PC-9 (cell line): Measurements from ENCODE around the gene PHLPP1. TPM values are rescaled to one million over a fixed set of nuclear protein-coding genes. Genes with fewer than 3 reads are reported as not detected.

Experiments used
- Bru-seq: library from RNA; stranded (reverse); fragments of 400-500 nt; gene quantifications from one replicate; lab custom pipeline; 2021; lab: Mats Ljungman, UMichigan
- BruChase-seq, 2 experiments: library from RNA; stranded (reverse); fragments of 400-500 nt; gene quantifications; one replicate each; lab custom pipeline; 2021; lab: Mats Ljungman, UMichigan
- BruUV-seq: library from RNA; stranded (reverse); fragments of 400-500 nt; replicated peaks from 2 replicates; lab custom pipeline; 2021; lab: Mats Ljungman, UMichigan
- CTCF ChIA-PET: fragments of 300-600 bp; sonication (Branson Sonifier 250); formaldehyde crosslinking; loops from one replicate; lab custom pipeline; 2022; ENCODE audit warnings: antibody characterized with exemption; lab: Charles Lee
- POLR2A ChIA-PET: fragments of 300-600 bp; sonication (Branson Sonifier 250); formaldehyde crosslinking; loops from one replicate; lab custom pipeline; 2022; ENCODE audit warnings: antibody characterized with exemption; ENCODE audit not compliant: unreplicated experiment; lab: Charles Lee
- DNase-seq, 2 experiments: peaks; one replicate each; pipeline versions ENCODE4 v3.0.0 to v3.0.0-alpha.2; 2015 to 2022; ENCODE audit warnings: mixed read lengths in 1 of 2
- H2AFZ ChIP-seq: fragments of 200-600 bp; sonication (generic); 2 replicates; pipeline ENCODE4 v1.8.1; 2017; ENCODE audit warnings: antibody characterized with exemption
- H3F3A ChIP-seq: fragments of 200-600 bp; sonication (generic); 2 replicates; pipeline ENCODE4 v1.8.1; 2017; ENCODE audit warnings: antibody characterized with exemption, mild to moderate bottlenecking, low read depth; ENCODE audit not compliant: insufficient read depth
- H3K27ac ChIP-seq: fragments of 200-600 bp; sonication (generic); 2 replicates; pipeline ENCODE4 v1.6.1; 2016; ENCODE audit warnings: mixed run types
- H3K27me3 ChIP-seq: fragments of 200-600 bp; sonication (generic); 2 replicates; pipeline ENCODE4 v1.6.1; 2016; ENCODE audit warnings: low read depth, mixed run types; ENCODE audit not compliant: insufficient read depth
- H3K36me3 ChIP-seq: fragments of 200-600 bp; sonication (generic); 2 replicates; pipeline ENCODE4 v1.6.1; 2016; ENCODE audit warnings: low read depth, mixed run types
- H3K4me1 ChIP-seq: fragments of 200-600 bp; sonication (generic); replicated peaks from 2 replicates; pipeline ENCODE4 v1.6.1; 2016; ENCODE audit warnings: mixed run types; ENCODE audit not compliant: insufficient read depth
- H3K4me2 ChIP-seq: fragments of 200-600 bp; sonication (generic); 2 replicates; pipeline ENCODE4 v1.6.1; 2017; ENCODE audit warnings: mixed run types
- H3K4me3 ChIP-seq: fragments of 200-600 bp; sonication (generic); 2 replicates; pipeline ENCODE4 v1.6.1; 2016; ENCODE audit warnings: mixed run types
- H3K79me2 ChIP-seq: fragments of 200-600 bp; sonication (generic); 2 replicates; pipeline ENCODE4 v1.6.1; 2017; ENCODE audit warnings: low read depth, mixed run types
- H3K9me2 ChIP-seq: fragments of 200-600 bp; sonication (generic); 2 replicates; pipeline ENCODE4 v1.8.1; 2017; ENCODE audit warnings: mild to moderate bottlenecking; ENCODE audit not compliant: insufficient read depth
- H3K9me3 ChIP-seq: fragments of 200-600 bp; sonication (generic); 2 replicates; pipeline ENCODE4 v1.8.1; 2016; ENCODE audit warnings: low read depth; ENCODE audit not compliant: insufficient read depth
- H4K20me1 ChIP-seq: fragments of 200-600 bp; sonication (generic); 2 replicates; pipeline ENCODE4 v1.8.1; 2017; ENCODE audit not compliant: insufficient read depth
- EZH2 ChIP-seq: fragments of 200-600 bp; sonication (generic); IDR thresholded peaks from 2 replicates; pipeline ENCODE4 v1.8.0; 2017; ENCODE audit warnings: antibody characterized with exemption, low read depth
- intact Hi-C: fragments of 100-400 bp; cut with micrococcal nuclease; formaldehyde crosslinking; loops from one replicate; pipeline ENCODE4 v1.10.0; 2022; ENCODE audit not compliant: unreplicated experiment
- long read RNA-seq: library from polyadenylated mRNA; stranded (forward); transcript quantifications from one replicate; pipeline ENCODE4 v2.0.0, GENCODE V29; 2022
- total RNA-seq: library from RNA; stranded (reverse); gene quantifications from 2 replicates; pipeline ENCODE4 v1.2.3, GENCODE V29; 2021
- TF ChIP-seq, protein P1 (sequence below): fragments of 200-600 bp; sonication (generic); conservative IDR thresholded peaks from 2 replicates; pipeline ENCODE4 v1.6.1; 2017; ENCODE audit warnings: mixed run types, antibody characterized with exemption, mild to moderate bottlenecking, moderate library complexity

Gene PHLPP1
- total RNA-seq (21.1 and 21.3 TPM in 2 replicates), Bru-seq, nascent RNA (percentile 83 among the genes with signal in this experiment), BruChase-seq, experiment 1, labeled RNA remaining after a 2-hour chase (percentile 74 among the genes with signal in this experiment), BruChase-seq, experiment 2, labeled RNA remaining after a 6-hour chase (percentile 60 among the genes with signal in this experiment)
- long read RNA-seq, full-length matches to known transcripts, result 3 of 5 reads
- long read RNA-seq, partial matches to known transcripts, result 2 of 5 reads
- long read RNA-seq, other reads (novel, unspliced or antisense), result 0 of 5 reads

- peak within 1 kb of the TSS; percentile 84 for H2AFZ ChIP-seq
- H3K4me1 ChIP-seq, result peaks cover 21% of the 10 kb centered on the region
- H3K9me2 ChIP-seq, result no peaks in the 10 kb centered on the region
- intact Hi-C loops, result loop anchor here (1.0 to 10.0 kb wide), 8 partner anchors 42 to 531 kb away; partner anchors contain the start of genes PIGN and RELCH
- no peaks in the 10 kb centered on the region for H3K9me3 ChIP-seq
- TF ChIP-seq, protein P1, sequence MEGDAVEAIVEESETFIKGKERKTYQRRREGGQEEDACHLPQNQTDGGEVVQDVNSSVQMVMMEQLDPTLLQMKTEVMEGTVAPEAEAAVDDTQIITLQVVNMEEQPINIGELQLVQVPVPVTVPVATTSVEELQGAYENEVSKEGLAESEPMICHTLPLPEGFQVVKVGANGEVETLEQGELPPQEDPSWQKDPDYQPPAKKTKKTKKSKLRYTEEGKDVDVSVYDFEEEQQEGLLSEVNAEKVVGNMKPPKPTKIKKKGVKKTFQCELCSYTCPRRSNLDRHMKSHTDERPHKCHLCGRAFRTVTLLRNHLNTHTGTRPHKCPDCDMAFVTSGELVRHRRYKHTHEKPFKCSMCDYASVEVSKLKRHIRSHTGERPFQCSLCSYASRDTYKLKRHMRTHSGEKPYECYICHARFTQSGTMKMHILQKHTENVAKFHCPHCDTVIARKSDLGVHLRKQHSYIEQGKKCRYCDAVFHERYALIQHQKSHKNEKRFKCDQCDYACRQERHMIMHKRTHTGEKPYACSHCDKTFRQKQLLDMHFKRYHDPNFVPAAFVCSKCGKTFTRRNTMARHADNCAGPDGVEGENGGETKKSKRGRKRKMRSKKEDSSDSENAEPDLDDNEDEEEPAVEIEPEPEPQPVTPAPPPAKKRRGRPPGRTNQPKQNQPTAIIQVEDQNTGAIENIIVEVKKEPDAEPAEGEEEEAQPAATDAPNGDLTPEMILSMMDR, result no peak
- TF ChIP-seq EZH2, result no peak
- ChIA-PET POLR2A (interaction anchor here (0.5 to 0.9 kb wide), 5 partner anchors 288 to 781 kb away, joined by 3 to 11 read pairs (median 5); no protein-coding TSS in a partner anchor), CTCF (interaction anchor here (0.6 to 1.0 kb wide), 12 partner anchors 41 to 577 kb away, joined by 3 to 16 read pairs (median 4); no protein-coding TSS in a partner anchor)
- H3K4me2 ChIP-seq, result peak within 1 kb of the TSS; percentile 86
- no peak for DNase-seq
- H3K27me3 ChIP-seq, result no peaks in the 10 kb centered on the region
- no peaks in the 10 kb centered on the region for H3K36me3 ChIP-seq
- no peaks in the 10 kb centered on the region for H4K20me1 ChIP-seq
- peaks cover 9% of the 10 kb centered on the region; the same call in 1 of the 2 replicates for H3F3A ChIP-seq
- H3K79me2 ChIP-seq, result peaks cover 35% of the 10 kb centered on the region
- peak within 1 kb of the TSS; percentile 61; the same call in 1 of the 2 replicates for H3K4me3 ChIP-seq
- peak within 1 kb of the TSS; percentile 28; the same call in 1 of the 2 replicates for H3K27ac ChIP-seq
- BruUV-seq, result no TSS peak
Observed at GRCh38 chr18:62715436-62715758, at the start of gene PHLPP1. PHLPP1 (plus strand) TSS chr18:62715541; CDS start chr18:62715684, 143 bp downstream.

DNA sequence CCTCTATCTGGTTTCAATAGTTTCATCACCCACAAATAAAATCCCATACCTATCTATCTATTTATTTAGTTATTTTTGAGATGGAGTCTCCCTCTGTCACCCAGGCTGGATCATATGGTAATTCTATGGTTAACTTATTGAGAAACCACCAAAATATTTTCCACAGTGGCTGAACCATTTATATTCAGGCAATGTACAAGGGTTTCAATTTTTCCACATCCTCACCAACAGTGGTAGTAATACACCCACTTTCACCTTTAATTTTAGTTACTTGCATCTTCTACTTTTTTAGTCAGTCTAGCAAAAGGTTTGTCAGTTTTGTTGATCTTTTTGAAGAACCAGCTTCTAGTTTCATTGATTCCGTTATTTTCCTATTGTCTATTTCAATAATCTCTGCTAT is 46.1 kb upstream of the PHLPP1 start:
- no peak for DNase-seq
- BruUV-seq, result no TSS peak
- no peaks in the 10 kb centered on the region for H4K20me1 ChIP-seq
- no peak overlapping the region for H3K4me2 ChIP-seq
- no peaks in the 10 kb centered on the region for H3K36me3 ChIP-seq
- no peak overlapping the region for H3K27ac ChIP-seq
- H3K4me3 ChIP-seq, result no peak overlapping the region
- no peaks in the 10 kb centered on the region for H3K79me2 ChIP-seq
- ChIA-PET CTCF (no interaction called here), POLR2A (no interaction called here)
- H3K9me2 ChIP-seq, result no peaks in the 10 kb centered on the region
- H3K9me3 ChIP-seq, result no peaks in the 10 kb centered on the region
- no peaks in the 10 kb centered on the region for H3K27me3 ChIP-seq
- H3K4me1 ChIP-seq, result peaks cover 4% of the 10 kb centered on the region
- peaks cover 3% of the 10 kb centered on the region; the same call in 1 of the 2 replicates for H3F3A ChIP-seq
- intact Hi-C loops, result no loop called here
- TF ChIP-seq, protein P1, result no peak
- no peak for TF ChIP-seq EZH2
- no peak overlapping the region for H2AFZ ChIP-seq

DNA sequence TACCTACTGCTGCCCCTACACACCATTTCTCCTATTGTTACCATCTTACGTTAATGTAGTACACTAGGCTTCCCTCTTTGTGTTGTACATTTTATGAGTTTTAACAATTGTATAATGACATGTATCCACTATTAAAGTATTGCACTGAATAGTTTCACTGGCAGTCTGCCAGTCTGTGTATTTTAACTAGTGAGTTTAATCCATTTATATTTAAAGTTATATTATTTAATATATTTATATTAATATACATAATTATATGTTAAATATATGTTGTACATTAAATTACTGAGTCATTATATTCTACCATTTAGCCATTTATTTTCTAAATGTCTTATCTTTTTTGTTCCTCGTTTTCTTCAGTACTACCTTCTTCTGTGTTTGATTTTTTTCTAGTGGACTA is 44.8 kb upstream of the PHLPP1 start:
- POLR2A ChIA-PET, result no interaction called here

More for the DNA sequence above, 44.8 kb upstream of the PHLPP1 start:
- intact Hi-C loops, result no loop called here
- Histone ChIP-seq H3K27ac (no peak overlapping the region), H3K4me3 (no peak overlapping the region), H3K4me1 (no peaks in the 10 kb centered on the region), H2AFZ (no peak overlapping the region), H3K4me2 (no peak overlapping the region), H3K9me3 (no peaks in the 10 kb centered on the region), H3K79me2 (no peaks in the 10 kb centered on the region), H3K36me3 (no peaks in the 10 kb centered on the region), H3K27me3 (no peaks in the 10 kb centered on the region), H3K9me2 (no peaks in the 10 kb centered on the region), H4K20me1 (no peaks in the 10 kb centered on the region), H3F3A (no peaks in the 10 kb centered on the region)
- no TSS peak for BruUV-seq
- no peak for DNase-seq
- CTCF ChIA-PET, result interaction anchor here (0.7 kb wide), 1 partner anchor 347 kb away, joined by 4 read pairs; no protein-coding TSS in a partner anchor
- TF ChIP-seq EZH2, result no peak
- TF ChIP-seq, protein P1, result no peak
